ENCODE data around the gene LEMD3. TPM values are rescaled to one million over a fixed set of nuclear protein-coding genes. Genes with fewer than 3 reads are reported as not detected.

The LEMD3 gene
- total and polyA plus RNA-seq, 2 of the 8 experiments (the other 6 are each of a cell fraction or from before 2014, with no cell fraction given), result 5.8 to 33.2 TPM

GRCh38 chr12:65125247-65125646, 44.1 kb upstream of the LEMD3 start (continued):
- TF ChIP-seq KDM4A (IDR thresholded peaks at IDR 0.05; ENCODE audit: low read depth, low read length, severe bottlenecking) (no peak), ASH2L (IDR thresholded peaks at IDR 0.05; ENCODE audit: low read length) (no peak), MAFK (IDR thresholded peaks at IDR 0.05; ENCODE audit: low read depth, low read length) (no peak), CHD7 (IDR thresholded peaks at IDR 0.05; ENCODE audit: insufficient replicate concordance, low read length) (no peak), TCF12 (IDR thresholded peaks at IDR 0.05; ENCODE audit: low read depth, low read length) (no peak), NANOG (IDR thresholded peaks at IDR 0.05; ENCODE audit: insufficient read depth, low read depth, low read length, poor library complexity, severe bottlenecking) (no peak)

Data from H1 (cell line).